H9 (cell line): ENCODE results near the gene AKT1S1. TPM values are rescaled to one million over a fixed set of nuclear protein-coding genes. Genes with fewer than 3 reads are reported as not detected.

Experiments
- DNase-seq: peaks from one replicate; pipeline ENCODE4 v3.0.0-alpha.2; 2017
- H2AFZ ChIP-seq: one replicate; pipeline ENCODE4 v1.6.1; 2013; ENCODE audit warnings: mild to moderate bottlenecking, low read length, control low read depth, moderate library complexity
- H2AK5ac ChIP-seq: 2 replicates; pipeline ENCODE4 v1.6.1; 2013; ENCODE audit warnings: low read length, control low read depth, mixed read lengths; ENCODE audit not compliant: insufficient read length
- H2BK120ac ChIP-seq: one replicate; pipeline ENCODE4 v1.6.1; 2013; ENCODE audit warnings: low read depth, mild to moderate bottlenecking, low read length, control low read depth, inconsistent platforms; ENCODE audit not compliant: poor library complexity, severe bottlenecking
- H2BK12ac ChIP-seq: 2 replicates; pipeline ENCODE4 v1.6.1; 2013; ENCODE audit warnings: low read length, control low read depth, mixed read lengths, low read depth; ENCODE audit not compliant: insufficient read length
- H2BK15ac ChIP-seq: 2 replicates; pipeline ENCODE4 v1.6.1; 2013; ENCODE audit warnings: low read depth, low read length, control low read depth
- H2BK20ac ChIP-seq: one replicate; pipeline ENCODE4 v1.6.1; 2013; ENCODE audit warnings: low read depth, mild to moderate bottlenecking, low read length, control low read depth, inconsistent platforms; ENCODE audit not compliant: poor library complexity, severe bottlenecking
- H2BK5ac ChIP-seq: 2 replicates; pipeline ENCODE4 v1.6.1; 2013; ENCODE audit warnings: low read length, control low read depth, mixed read lengths; ENCODE audit not compliant: insufficient read length
- H3K14ac ChIP-seq: 2 replicates; pipeline ENCODE4 v1.6.1; 2013; ENCODE audit warnings: low read length, control low read depth; ENCODE audit not compliant: insufficient read depth
- H3K18ac ChIP-seq: 2 replicates; pipeline ENCODE4 v1.6.1; 2013; ENCODE audit warnings: low read depth, mild to moderate bottlenecking, mixed read lengths, low read length, control low read depth; ENCODE audit not compliant: insufficient read length
- H3K23ac ChIP-seq: 2 replicates; pipeline ENCODE4 v1.6.1; 2013; ENCODE audit warnings: low read length, control low read depth, mixed read lengths, low read depth; ENCODE audit not compliant: insufficient read length
- H3K23me2 ChIP-seq: 2 replicates; pipeline ENCODE4 v1.6.1; 2013; ENCODE audit warnings: low read depth, mild to moderate bottlenecking, mixed read lengths, low read length, control low read depth; ENCODE audit not compliant: insufficient read length, poor library complexity, severe bottlenecking
- H3K27ac ChIP-seq: 2 replicates; pipeline ENCODE4 v1.5.1; 2013; ENCODE audit warnings: low read length, control low read depth, mixed read lengths, low read depth; ENCODE audit not compliant: insufficient read length
- H3K27me3 ChIP-seq: 2 replicates; pipeline ENCODE4 v1.6.1; 2013; ENCODE audit warnings: low read length, control low read depth, inconsistent platforms; ENCODE audit not compliant: insufficient read depth
- H3K4ac ChIP-seq: 2 replicates; pipeline ENCODE4 v1.6.1; 2013; ENCODE audit warnings: low read depth, mild to moderate bottlenecking, control low read depth, inconsistent platforms, low read length, moderate library complexity
- H3K4me1 ChIP-seq: 2 replicates; pipeline ENCODE4 v1.6.1; 2013; ENCODE audit warnings: low read length, control low read depth, inconsistent platforms; ENCODE audit not compliant: insufficient read depth
- H3K4me2 ChIP-seq: 2 replicates; pipeline ENCODE4 v1.6.1; 2013; ENCODE audit warnings: low read length, control low read depth, mixed read lengths; ENCODE audit not compliant: insufficient read length, insufficient read depth
- H3K56ac ChIP-seq: 2 replicates; pipeline ENCODE4 v1.6.1; 2013; ENCODE audit warnings: low read depth, mild to moderate bottlenecking, mixed read lengths, low read length, control low read depth; ENCODE audit not compliant: insufficient read length
- H3K79me1 ChIP-seq: 2 replicates; pipeline ENCODE4 v1.6.1; 2013; ENCODE audit warnings: low read depth, mild to moderate bottlenecking, moderate library complexity, low read length, control low read depth, inconsistent platforms; ENCODE audit not compliant: insufficient read depth, poor library complexity, severe bottlenecking
- H3K79me2 ChIP-seq: 2 replicates; pipeline ENCODE4 v1.6.1; 2013; ENCODE audit warnings: low read length, control low read depth, inconsistent platforms; ENCODE audit not compliant: insufficient read depth
- H3K9ac ChIP-seq: 2 replicates; pipeline ENCODE4 v1.6.1; 2013; ENCODE audit warnings: low read length, control low read depth, mixed read lengths; ENCODE audit not compliant: insufficient read length; ENCODE audit errors: extremely low read depth
- H3K9me3 ChIP-seq: one replicate; pipeline ENCODE4 v1.6.1; 2013; ENCODE audit warnings: low read depth, low read length, inconsistent platforms; ENCODE audit not compliant: control insufficient read depth
- H3T11ph ChIP-seq: one replicate; pipeline ENCODE4 v1.6.1; 2013; ENCODE audit warnings: mild to moderate bottlenecking, low read length, control low read depth, inconsistent platforms
- H4K20me1 ChIP-seq: one replicate; pipeline ENCODE4 v1.6.1; 2013; ENCODE audit not compliant: control insufficient read depth, insufficient read length, insufficient read depth
- H4K5ac ChIP-seq: 2 replicates; pipeline ENCODE4 v1.6.1; 2013; ENCODE audit warnings: low read depth, mild to moderate bottlenecking, mixed read lengths, low read length, control low read depth; ENCODE audit not compliant: insufficient read length
- H4K8ac ChIP-seq: replicated peaks from 2 replicates; pipeline ENCODE4 v1.6.1; 2013; ENCODE audit warnings: low read length, control low read depth, mixed read lengths, low read depth; ENCODE audit not compliant: insufficient read length
- H4K91ac ChIP-seq: 2 replicates; pipeline ENCODE4 v1.6.1; 2013; ENCODE audit warnings: low read depth, mild to moderate bottlenecking, moderate library complexity, mixed read lengths, low read length, control low read depth; ENCODE audit not compliant: insufficient read length
- H3K27ac Mint-ChIP-seq, 3 experiments: 2 replicates in 2 of 3; 3 replicates in 1 of 3; pipeline ENCODE4 v1.8.0; 2020 to 2021; ENCODE audit warnings: mixed read lengths in 3 of 3, mild to moderate bottlenecking in 1 of 3, moderate library complexity in 1 of 3
- H3K27me3 Mint-ChIP-seq: 2 replicates; pipeline ENCODE4 v1.8.0; 2021; ENCODE audit warnings: low read depth, mild to moderate bottlenecking, moderate library complexity, mixed read lengths
- H3K36me3 Mint-ChIP-seq, 3 experiments: 2 replicates in 2 of 3; 3 replicates in 1 of 3; pipeline ENCODE4 v1.8.0; 2020 to 2021; ENCODE audit warnings: low read depth in 3 of 3, mixed read lengths in 3 of 3; ENCODE audit not compliant: insufficient read depth in 1 of 3
- H3K4me1 Mint-ChIP-seq, 2 experiments: 2 replicates each; pipeline ENCODE4 v1.8.0; 2020; ENCODE audit warnings: mixed read lengths in 2 of 2
- H3K4me3 Mint-ChIP-seq, 2 experiments: 2 replicates in 1 of 2; 3 replicates in 1 of 2; pipeline ENCODE4 v1.8.0; 2020 to 2021; ENCODE audit warnings: mild to moderate bottlenecking in 2 of 2, mixed read lengths in 2 of 2, moderate library complexity in 1 of 2
- H3K9me3 Mint-ChIP-seq, 2 experiments: 2 replicates in 1 of 2; 3 replicates in 1 of 2; pipeline ENCODE4 v1.8.0; 2020; ENCODE audit warnings: mild to moderate bottlenecking in 2 of 2, mixed read lengths in 2 of 2, moderate library complexity in 1 of 2
- CTCF ChIP-seq: fragments of 200-600 bp; sonication (generic); conservative IDR thresholded peaks from 3 replicates; pipeline ENCODE4 v1.8.0; 2021; ENCODE audit warnings: antibody characterized with exemption, mild to moderate bottlenecking
- WGBS: extraction: QIAGEN DNeasy Blood & Tissue Kit; methylation state at CpG from one replicate; pipeline ENCODE4 v1.1.7; 2013; ENCODE audit warnings: missing lambda C conversion rate, low lambda C conversion rate, mixed read lengths; ENCODE audit not compliant: insufficient read length; ENCODE audit errors: extremely low coverage; 5-methylcytosine and 5-hydroxymethylcytosine counted together
- total RNA-seq: library from RNA; stranded (reverse); gene quantifications from 2 replicates; pipeline ENCODE4 v1.2.1, GENCODE V29; 2021

AKT1S1 gene
- total RNA-seq, 1 experiment from 2014 or later: 43.5 TPM

GRCh38 chr19:49837425-49837824 lies 39.7 kb downstream of the AKT1S1 start:
- Histone ChIP-seq H2BK5ac (no peak overlapping the region), H3K4me1 (no peaks in the 10 kb centered on the region), H2AK5ac (no peak overlapping the region), H2BK20ac (no peak overlapping the region), H4K8ac (no peak overlapping the region), H3K4ac (no peak overlapping the region), H2AFZ (no peak overlapping the region), H3K79me2 (no peaks in the 10 kb centered on the region), H3K9ac (no peak overlapping the region), H4K20me1 (no peaks in the 10 kb centered on the region), H3K23ac (no peak overlapping the region), H4K91ac (no peak overlapping the region), H3K56ac (no peak overlapping the region), H2BK15ac (no peak overlapping the region), H3K9me3 (no peaks in the 10 kb centered on the region), H3K14ac (no peak overlapping the region), H3K23me2 (no peaks in the 10 kb centered on the region), H3K27ac (no peak overlapping the region), H3K4me2 (no peak overlapping the region), H3K79me1 (no peaks in the 10 kb centered on the region), H2BK12ac (no peak overlapping the region), H3T11ph (no peak overlapping the region), H4K5ac (no peak overlapping the region), H3K27me3 (no peaks in the 10 kb centered on the region), H3K18ac (no peak overlapping the region), H2BK120ac (no peak overlapping the region)
- no peak for TF ChIP-seq CTCF
- DNase-seq: no peak
- Mint-ChIP-seq H3K27me3 (peaks cover 1% of the 10 kb centered on the region; the same call in 1 of the 2 replicates), H3K4me3 (no peak overlapping the region), H3K4me1 (peaks cover 0 to 5% of the 10 kb centered on the region in 2 experiments; a peak in 2 of 4 replicates), H3K36me3 (peaks cover 21 to 70% (median 61%) of the 10 kb centered on the region in 3 experiments), H3K9me3 (no peaks in the 10 kb centered on the region), H3K27ac (peak overlapping the region in 2 of 3 experiments; percentile 53 to 57; a peak in 2 of 7 replicates)
- no CpG with 5 or more reads among the region's 9 CpGs for WGBS
